SK-N-SH (cell line): Measurements from ENCODE around the gene CCDC57.

ENCODE experiments used
- FOXM1 ChIP-seq: IDR thresholded peaks from 2 replicates; pipeline ENCODE4 v1.4.0; 2012; ENCODE audit warnings: low read depth, mild to moderate bottlenecking
- MAX ChIP-seq: IDR thresholded peaks from 2 replicates; pipeline ENCODE4 v1.4.0; 2012; ENCODE audit warnings: low read depth
- MXI1 ChIP-seq: IDR thresholded peaks from 2 replicates; pipeline ENCODE4 v1.6.1; 2012; ENCODE audit warnings: mild to moderate bottlenecking, low read depth, low read length, improper control_type of control experiment
- TF ChIP-seq, protein P1 (sequence below): fragments of 200-600 bp; sonication (generic); IDR thresholded peaks from 2 replicates; pipeline ENCODE4 v1.6.1; 2017; ENCODE audit warnings: antibody characterized with exemption, mild to moderate bottlenecking, moderate library complexity

DNA sequence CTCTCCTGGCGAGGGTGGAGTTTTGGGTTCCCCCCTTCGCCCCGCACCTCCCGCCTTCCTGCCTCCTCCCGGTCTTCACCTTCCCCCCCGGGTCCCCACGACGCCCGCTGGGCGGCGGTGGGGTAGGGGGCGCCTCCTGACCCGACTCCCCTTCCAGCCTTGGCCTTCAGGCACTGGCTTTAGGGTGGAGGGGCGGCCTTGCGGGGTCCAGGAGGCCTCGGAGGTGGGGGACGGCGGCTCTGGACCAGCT, 18.6 kb upstream of the CCDC57 start:
- TF ChIP-seq, protein P1, sequence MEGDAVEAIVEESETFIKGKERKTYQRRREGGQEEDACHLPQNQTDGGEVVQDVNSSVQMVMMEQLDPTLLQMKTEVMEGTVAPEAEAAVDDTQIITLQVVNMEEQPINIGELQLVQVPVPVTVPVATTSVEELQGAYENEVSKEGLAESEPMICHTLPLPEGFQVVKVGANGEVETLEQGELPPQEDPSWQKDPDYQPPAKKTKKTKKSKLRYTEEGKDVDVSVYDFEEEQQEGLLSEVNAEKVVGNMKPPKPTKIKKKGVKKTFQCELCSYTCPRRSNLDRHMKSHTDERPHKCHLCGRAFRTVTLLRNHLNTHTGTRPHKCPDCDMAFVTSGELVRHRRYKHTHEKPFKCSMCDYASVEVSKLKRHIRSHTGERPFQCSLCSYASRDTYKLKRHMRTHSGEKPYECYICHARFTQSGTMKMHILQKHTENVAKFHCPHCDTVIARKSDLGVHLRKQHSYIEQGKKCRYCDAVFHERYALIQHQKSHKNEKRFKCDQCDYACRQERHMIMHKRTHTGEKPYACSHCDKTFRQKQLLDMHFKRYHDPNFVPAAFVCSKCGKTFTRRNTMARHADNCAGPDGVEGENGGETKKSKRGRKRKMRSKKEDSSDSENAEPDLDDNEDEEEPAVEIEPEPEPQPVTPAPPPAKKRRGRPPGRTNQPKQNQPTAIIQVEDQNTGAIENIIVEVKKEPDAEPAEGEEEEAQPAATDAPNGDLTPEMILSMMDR = no peak
- TF ChIP-seq MAX (no peak), FOXM1 (no peak), MXI1 (no peak)
